EH (cell line): ENCODE data around the gene ARID3C.

ENCODE experiments used
- DNase-seq: peaks from one replicate; pipeline ENCODE4 v3.0.0-alpha.2; 2015; ENCODE audit warnings: low read depth

ARID3C gene

DNA sequence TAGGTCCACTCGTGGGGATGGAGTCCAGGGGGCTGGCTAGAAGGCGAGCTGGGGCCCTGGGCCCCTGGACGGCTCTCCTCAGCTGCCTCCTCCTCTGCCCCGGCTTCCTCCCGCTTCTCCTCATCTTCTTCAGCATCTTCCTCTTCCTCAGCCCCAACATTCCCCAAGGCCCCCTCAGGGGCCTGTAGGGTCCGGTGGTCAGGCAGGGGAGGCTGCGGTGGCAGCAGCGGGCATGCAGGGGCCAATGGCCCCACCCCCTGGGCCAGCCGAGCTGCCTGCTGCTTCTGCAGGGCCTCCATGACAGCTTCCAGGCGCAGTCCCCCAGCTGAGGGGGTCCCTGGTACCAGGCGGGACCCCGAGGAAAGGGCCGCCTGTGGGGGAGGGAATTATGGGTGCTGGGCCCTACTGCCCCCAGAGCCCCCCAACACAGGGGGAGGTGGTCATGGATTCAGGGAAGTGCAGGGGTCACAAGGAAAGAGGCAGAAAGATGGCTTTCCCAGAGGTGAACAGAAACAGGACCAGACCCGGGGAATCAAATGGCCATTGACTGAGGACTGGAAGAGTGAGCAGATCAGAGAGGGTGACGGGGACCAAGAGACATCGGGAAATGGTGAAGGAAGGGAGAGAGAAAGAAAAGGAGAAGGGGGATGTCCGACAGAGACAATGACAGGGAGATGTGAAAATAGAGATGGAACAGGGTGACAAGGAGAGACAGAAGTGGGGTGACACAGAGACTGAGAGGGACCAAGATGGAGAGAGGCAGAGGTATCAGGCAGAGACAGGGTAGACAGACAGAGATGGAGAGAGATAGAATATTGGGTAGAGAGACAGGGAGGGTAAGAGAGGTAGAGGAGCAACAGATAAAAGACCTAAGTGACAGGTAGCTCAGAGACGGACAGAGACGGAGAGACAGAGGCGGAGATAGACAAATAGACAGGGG, 880 bp downstream of the ARID3C start:
- DNase-seq: no peak

DNA sequence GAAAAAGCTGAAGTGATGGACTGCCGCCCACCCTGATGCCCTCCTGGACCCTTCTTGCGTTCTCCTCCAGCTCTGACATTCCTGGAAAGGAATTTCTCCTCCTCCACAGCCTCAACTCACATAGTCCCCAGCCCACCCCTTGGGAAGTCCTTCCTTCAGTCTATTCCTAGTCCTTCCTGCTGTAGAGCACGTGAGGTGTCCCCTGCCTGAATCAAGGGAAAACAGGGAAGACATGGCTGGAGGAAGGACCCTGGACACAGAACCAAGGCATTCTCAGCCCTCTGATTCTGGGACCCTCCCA, 3.7 kb downstream of the ARID3C start:
- no peak for DNase-seq

DNA sequence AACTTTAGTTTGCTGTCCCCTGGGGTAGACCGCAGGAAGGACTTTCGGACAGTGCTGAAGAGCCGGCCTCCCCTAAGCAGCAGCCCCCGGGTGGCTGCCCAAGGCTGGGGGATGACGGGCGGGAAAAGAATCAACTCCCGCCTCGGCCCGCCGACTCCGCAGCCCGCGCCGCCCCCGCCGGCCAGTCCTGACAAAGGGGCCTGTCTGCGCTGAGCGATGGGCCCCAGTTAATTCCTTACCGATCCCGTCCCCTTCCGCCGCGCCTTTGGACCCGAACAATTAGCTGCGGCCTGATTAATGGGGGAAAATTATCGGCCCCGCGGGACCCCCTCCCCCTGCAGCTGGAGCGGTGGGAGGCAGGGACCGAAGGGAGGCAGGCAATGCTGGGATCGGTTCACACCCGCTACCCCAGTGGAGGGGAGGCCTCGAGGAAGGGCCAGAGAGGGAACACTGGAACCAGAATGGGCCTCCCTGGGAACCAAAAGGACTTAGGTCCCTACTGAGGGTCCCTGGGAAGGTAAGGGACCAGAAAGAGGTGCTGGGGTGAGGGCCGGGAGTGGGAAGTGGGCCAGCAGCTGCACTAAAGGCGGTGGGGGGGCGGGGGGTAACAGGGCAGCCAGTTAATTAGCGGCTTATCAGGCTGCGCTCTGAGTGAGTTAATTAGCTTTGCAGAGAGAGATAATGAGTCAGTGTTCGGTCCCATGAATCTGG, 4.2 kb downstream of the ARID3C start:
- DNase-seq: no peak

DNA sequence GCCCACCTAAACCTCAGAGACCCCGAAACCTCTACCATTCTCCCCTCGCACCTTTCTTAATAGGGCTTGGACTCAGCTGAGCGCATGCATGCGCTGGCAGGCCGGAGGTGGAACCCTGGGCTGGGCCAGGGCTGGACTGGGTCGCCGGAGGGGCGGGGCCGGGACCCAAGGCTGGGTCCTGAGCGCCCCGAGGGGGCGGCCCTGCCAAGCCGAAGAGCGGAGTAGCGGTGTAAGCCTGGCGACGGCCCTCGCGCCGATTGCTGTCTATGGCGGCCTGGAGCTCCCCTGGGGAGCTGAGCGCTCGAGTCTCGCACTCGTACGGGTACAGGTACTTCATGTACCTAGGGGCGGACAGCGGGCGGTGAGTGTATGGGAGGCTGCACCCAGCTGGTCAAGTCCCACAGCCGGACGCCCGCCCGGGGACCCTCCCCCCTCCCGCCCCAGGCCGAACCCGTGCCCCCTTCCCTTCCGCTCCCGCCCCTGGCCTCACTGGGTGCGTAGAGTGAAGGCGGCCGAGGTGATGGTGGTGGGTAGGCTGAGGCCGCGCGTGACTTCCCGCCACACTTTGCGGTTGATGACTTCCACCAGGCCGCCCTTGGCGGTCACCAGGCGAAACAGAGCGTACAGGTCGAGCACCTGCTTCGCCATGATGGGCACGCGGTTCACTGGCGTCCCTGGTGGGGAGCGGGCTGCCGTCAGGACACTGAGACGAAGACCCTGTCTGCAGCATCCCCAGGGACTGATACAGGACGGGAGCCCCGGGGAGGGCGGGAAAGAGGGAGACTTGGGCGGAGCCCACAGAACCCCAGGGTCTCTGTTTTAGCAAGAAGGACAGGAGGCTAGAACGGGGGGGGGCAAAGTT, 5.3 kb downstream of the ARID3C start:
- DNase-seq: no peak

DNA sequence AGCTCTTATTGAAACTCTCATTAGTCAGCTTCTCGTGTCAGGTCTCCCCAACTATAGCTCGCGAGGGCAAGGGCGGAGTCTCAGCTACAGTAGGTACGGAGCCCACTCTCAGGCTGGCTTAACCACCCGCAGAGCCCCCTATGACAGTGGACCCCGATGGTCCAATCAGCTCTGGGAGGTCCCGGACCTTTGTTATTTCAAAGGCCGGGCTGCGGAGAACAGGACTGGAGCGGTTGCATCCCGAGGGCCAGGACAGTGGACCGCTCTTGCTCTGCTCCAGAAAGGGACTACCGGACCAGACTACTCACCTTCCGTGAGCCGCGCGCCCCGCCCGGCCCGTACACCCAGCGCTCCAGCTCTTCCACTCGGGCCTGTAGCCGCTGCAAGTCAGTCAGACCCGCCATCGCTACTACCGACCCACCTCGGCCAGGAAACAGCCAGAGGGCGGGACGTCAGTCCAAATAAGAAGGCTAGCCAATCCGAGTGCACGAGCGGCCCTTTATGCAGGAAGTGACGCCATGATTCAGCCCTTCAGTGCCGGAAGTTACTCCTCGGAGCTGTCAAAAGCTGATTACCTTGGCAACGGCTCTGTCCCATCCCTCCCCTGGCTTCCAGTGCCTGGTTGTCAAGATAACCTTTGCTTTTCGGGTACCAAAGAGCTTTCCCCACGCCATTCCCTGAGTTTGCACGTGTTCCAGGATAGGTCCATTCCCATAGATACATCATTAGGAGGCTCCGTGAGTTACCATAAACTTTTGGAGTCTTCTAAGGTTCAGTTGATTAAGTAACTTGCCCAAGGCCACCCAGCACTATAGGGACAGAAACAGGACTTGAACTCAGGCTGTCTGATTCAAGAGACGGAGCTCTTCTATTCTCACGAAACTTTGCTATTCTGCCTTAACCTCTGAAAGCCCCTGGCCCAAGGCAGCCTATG, 8.5 kb downstream of the ARID3C start, which contains the start of gene DCTN3:
Gene DCTN3 (minus strand): TSS at position 435 of the 934 bp plus-strand sequence. CDS start 31 bp downstream, at position 404.
- DNase-seq: peak; percentile 96

DNA sequence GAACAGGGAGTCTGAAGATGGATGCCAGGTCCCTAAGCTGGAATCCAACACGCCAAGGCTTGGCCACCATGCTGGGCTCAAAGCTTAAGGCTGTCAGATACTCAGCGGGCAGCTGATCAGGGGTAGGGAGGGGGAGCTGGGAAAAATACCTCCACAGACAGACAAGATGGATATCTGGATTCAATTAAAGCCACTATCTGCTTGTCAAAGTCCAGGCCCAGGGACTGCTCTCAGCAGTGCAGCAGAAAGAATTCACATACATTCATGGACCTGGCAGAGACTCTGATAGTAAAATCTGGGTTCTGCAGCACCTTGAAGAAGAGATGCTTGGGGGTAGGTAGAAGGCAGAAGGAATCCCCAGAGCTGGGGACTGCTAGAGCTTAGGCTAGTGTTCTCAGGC, 13.7 kb downstream of the ARID3C start:
- no peak for DNase-seq

DNA sequence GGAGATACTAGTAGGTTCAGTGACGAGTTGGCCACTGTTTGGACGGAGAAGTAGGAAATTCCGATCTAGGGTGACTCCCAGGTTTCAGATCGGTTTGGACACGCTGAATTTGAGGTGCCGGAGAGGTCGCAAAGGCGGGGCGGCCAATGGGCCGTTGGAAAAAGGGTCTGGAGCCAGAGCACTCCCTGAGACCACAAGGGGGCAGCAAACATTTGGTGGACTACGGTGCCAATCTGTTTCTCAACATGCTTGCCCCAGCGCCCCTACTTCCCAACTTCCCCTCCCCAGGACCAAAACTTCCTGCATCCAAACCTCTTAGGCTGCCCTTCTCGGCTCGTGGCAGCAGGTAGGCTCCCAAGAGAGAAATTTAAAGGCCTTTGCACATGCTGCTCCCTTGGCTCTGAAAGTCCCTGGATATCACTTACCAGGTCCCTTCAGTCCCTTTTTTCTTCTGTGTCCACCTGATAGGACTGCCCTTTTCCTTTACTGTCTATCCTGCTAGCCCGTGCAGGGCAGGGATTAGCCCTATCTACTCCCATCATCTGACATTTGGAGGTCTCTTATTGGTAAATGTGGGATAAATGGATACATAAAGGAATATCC, 16.0 kb downstream of the ARID3C start:
- peak; percentile 77 for DNase-seq

DNA sequence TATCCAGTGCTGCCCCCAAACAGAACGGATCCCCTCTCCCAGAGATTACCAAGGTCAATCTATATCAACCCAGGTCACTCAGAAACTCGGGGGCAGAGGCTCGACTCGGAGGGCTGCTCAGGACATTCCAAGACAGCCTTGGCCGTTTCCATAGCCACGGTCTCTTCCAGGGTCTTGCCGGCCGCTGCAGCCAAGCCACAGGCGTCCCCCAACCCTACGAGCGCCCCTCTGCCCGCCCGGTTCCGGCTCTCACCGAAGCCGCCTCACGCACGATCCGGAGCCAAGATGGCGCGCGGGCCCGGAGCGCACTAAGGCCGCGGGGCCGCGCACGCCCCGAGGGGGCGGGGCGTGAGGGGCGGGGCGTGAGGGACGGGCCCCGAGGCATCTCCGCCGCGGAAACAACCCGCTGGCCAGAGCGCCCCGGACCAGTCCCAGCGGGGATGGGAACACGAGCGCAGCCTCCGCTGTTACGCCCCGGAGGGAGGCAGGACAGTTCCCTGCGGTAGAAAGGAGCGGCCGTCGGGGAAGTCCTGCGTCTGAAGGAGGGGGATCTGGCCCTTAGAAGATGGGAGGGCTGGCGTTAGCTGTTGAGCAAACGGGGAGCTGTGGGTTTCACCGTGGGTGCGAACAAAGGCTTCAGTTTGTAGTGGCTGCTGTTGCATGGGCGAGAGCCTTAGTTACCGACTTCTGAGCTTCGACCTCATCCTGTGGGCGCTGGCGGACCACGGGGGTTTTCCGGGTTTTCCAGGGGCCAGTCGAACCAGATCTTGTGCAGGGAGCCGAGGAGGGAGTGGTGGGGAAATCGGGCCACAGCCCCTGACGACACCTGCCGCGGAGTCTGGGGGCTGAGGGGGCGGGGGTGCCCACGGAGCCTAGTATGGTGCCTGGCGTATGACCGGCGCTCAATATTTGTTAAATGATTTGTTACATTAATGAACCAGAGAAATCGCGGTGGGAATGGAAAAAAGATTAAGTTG, 16.8 kb downstream of the ARID3C start, which contains the start of gene RPP25L:
Gene RPP25L (minus strand): TSS at position 287 of the 977 bp plus-strand sequence. CDS start 801 bp downstream, outside the sequence.
- DNase-seq: peak; percentile 88

DNA sequence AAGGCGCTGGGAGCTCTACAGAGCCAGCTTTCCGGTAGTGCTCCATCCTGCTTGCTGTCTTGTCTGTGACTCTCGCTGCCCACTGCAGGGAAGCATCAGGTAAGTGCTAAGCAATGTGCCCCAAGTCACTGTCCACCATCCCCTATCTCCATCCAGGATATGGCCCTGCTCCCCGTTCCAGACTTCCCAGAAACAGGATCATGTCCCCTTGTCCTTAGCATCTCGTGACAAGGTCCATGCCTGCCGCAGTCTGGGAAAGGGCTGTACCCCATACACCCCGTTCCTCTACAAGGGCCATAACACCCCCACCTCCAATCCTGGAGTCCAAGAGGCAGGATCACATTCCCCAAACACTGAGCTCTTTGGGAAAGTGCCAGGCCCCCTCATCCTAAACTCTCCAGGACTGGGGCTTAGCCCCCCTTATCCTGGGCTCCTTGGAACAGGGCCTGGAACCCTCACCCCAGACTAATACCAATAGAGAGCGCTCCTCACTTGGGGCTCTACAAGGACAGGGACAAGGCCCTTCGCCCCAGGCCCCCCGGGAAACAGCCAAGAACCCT, 17.5 kb downstream of the ARID3C start:
- DNase-seq: peak; percentile 12

DNA sequence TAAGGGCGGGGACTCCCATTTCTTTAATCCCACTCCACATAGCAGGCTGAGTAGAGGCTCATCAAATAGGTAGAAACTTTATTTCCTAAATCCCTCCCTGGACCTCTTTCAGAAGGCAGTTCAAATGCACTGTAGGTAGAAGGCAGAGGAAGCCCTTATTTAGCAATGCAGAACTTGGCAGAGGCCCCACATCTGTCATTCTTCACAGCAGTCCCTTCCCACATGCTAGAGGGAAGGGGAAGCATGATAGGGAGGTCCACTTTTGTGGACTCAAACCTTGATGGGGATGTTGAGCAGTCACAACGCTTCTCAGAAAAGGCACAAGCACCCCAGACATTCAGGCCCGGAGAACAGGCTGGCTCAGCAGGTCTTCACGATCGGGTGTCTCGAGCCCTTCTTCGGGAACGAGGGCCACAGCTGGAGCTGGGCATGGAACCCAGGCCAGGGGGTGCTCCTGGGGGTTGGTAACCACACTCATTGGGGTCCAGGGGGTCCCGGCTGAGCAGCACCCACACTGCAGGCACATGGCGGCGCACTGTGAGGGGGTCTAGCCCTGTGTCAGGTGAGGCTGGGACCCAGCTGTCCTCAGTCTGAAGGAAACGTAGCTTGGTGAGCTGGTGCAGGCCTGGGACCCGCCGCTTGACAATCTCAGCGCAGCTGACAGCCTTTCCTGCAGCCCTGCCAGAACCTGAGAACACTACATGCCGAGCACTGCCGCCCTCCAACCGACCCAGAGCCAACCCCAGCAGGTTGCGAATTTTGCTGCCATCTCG, 18.2 kb downstream of the ARID3C start:
- DNase-seq: no peak

DNA sequence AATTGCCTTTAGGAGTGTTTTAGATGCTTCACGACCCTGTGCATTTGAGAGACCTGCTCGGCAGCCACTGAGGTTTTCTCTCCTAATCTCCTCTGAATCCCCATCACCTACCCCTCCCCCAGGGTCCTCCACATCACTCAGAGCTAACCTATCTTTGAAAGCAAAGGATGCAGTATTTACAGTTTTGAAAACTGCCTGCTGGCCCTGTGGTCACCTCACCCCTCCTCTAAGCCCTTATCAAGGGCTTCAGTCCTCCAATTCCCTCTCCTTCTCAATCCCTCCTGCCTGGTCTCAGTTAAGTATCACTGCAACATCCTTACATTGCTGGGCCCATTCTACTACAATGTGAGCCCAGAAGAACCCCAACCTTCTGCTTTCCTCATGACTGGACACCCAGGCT, 21.5 kb downstream of the ARID3C start:
- DNase-seq: no peak

DNA sequence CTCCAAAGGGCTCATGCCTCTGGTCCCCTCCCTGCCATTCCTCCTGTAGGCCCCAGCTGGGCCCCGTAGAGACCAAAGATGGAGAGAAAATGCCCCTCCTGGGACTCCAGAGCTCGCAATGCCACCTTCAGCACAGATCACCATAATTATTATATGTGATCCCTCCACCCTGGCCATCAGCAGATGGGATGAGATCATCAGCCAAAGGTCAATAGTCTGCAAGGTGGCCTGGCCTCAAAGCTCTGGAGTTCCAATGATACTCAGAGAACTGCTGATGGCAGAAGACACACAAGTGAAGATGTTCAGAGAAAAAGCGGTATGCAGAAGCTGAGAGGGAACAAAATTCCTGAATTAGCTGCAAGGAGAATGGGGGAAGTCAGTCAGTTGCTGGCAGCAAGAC, 22.0 kb downstream of the ARID3C start:
- DNase-seq: no peak

DNA sequence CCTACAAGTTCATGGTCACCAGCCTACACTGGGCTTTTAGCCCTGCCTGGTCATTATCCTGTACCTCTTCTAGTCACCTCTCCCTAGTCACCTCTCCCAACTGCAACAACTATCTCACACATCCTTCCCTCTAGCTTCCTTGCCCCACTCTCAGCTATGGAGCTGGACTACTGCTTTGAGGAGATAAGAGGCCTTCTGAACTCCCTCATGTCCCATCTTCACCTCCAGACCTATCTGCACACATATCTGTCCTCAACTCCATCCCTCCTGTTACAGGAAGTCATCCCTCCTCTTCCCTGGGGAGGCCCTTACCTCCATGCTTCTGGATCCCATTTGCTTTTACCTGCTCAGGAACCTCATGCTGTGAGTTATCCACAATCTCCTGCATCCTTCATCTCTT, 22.7 kb downstream of the ARID3C start:
- DNase-seq: no peak

DNA sequence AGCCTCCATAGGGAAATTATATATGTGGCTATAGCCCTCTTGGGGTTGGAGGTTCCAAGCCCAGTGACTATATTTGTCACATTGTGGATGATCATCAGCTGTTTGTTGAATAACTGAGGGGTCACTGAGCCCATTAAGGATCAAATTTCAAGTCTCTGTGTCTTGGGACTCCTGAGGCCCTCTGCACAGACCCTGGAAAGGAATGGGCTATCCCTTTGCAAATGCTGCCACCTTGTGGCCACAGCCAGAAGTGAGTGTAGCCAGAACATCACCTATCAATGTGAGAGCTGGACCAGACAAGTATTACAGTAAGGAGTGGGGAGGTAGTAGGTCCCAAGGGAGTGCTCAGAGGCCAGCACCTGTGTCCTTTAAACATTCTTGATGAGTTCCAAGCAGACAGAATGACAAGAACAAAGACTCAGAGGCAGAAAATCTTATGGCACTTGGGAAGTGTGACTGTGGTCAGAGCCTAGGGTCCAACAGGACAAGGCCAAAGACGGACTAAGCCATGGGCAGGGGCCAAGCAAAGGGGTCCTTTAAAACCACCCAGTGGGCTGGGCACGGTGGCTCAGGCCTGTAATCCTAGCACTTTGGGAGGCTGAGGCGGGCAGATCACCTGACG, 25.1 kb downstream of the ARID3C start:
- peak; percentile 75 for DNase-seq

DNA sequence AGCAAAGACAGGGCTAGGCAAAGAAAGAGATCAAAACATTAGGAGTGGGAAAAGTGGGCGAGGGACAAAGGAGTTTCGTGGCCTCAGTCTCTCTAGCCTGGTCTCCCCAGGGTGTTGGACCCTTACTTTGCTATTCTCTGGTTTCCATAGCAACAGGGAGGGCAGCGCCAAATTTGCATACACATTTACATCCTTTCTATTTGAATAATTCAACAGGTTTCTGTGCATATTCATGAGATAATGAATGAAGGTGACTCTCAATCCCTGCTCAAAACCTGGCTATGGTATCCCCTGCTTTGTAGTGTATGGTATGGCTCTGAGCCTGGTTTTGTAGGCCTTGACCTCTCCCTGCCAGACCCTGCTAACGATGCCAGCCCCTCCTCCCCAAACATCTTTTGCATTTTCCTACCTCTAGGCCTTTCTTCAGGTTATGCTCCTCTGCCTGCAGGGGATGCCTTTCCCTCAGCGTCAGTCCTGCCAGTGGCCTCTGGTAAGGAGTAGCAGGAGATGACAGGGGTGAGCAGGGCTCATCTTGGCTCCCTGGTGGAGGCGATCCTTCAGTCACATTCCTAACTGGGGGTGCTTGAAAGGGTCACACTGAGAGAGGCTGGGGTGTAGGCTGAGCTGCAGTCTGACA, 26.8 kb downstream of the ARID3C start:
- no peak for DNase-seq

DNA sequence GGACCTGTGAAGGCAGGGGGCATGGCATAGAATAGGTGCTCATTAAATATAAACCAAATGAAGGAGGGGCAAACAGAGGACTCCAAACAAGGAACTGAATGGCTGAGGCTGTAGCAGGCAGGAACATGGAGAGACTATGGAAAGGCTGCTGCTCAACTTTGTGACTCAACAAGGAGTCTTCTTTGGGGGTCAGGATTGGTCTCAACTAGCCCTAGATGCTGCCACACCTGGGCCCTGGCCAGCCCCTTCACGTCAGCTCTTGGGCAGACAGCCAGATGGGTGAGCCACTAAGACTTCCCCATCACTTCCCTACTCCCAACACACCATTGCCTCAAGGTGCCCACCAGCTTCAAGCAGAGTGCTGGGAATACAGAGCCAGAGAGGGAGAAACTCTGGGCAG, 28.0 kb downstream of the ARID3C start:
- DNase-seq: no peak

DNA sequence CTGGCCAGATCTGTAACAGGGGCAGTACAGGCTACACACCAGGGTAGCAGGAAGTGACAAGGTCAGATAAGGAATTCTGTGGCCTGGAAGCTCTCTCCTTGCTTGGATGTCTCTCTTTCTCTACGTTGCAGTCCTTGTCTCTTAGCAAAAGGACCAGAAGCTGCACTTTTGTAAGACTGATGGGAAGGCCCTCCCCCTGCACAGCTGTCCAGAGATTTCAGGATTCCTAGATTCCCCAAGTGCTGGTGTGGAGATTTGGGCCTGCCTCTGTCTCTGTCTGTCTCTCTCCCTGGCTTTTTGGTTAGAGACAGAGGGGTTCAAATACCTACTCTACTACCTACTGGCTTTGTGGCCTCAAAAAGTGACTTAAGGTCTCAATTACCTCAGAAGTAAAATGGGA, 29.3 kb downstream of the ARID3C start:
- DNase-seq: no peak
